ENCODE data around the gene ARFGAP3.

The ARFGAP3 gene

DNA sequence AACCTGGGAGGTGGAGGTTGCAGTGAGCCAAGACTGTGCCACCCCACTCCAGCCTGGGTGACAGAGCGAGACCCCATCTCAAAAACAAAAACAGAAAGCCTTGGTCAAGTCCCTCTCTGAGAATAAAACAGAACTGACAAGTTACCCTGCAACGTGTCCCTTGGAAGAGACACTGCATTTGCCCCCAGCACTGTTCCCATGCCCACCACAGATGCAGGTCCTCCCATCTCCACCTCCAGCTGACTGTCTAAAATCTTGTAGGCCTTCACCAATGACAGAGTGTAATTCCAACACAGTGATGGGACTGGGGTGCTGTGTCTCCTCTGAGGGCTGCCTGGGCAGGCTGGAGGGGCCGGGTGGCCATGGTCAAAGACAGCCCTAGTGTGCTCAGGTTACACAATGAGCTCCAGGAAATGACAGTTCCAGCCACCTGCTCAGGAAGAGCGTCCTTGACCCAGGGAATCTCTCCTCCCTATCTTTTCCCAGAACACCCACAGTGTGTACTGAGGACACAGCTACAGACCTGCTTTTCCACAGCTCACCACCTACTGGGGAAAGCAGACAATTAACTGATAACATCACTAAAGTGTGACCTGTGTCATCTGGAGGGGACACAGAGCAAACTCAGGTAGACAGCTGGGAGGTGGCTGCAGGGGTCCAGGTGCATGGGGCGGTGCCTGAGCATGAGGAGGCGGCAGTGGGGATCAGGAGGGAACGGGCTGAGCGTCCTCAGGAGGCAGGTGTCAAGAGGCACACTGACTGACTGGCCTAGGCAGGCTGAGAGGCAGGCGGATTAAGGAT, 56.4 kb downstream of the ARFGAP3 start:
- ChIA-PET POLR2A (interaction anchor here (1.2 kb wide), 1 partner anchor 214 kb away, joined by 4 read pairs; no protein-coding TSS in a partner anchor), CTCF (interaction anchor here (1.1 to 2.1 kb wide), 4 partner anchors 21 to 179 kb away, joined by 3 to 7 read pairs (median 4); no protein-coding TSS in a partner anchor)
- Histone ChIP-seq H3K27ac (ENCODE audit: extremely low read depth, low read depth, low read length) (no peak overlapping the region), H3K36me3 (ENCODE audit: control insufficient read depth in 2 of 2, insufficient read depth in 1 of 2, low read length in 2 of 2) (peaks cover 7 to 66% of the 10 kb centered on the region in 2 experiments; a peak in 2 of 3 replicates), H3K9me3 (ENCODE audit: control insufficient read depth, insufficient read depth, low read depth, low read length) (no peaks in the 10 kb centered on the region), H3K4me1 (ENCODE audit: control insufficient read depth, insufficient read depth, low read length) (no peaks in the 10 kb centered on the region), H3K4me3 (ENCODE audit: low read depth, low read length) (no peak overlapping the region)
- peak; percentile 56 for TF ChIP-seq ZIC2 (tag by site-specific recombination; IDR thresholded peaks at IDR 0.05)
- TF ChIP-seq ZNF157 (tag by site-specific recombination; IDR thresholded peaks at IDR 0.05), result no peak

- TF ChIP-seq ZNF362 (tag by site-specific recombination; IDR thresholded peaks at IDR 0.05), result no peak
- TF ChIP-seq TRIM28 (IDR thresholded peaks at IDR 0.05; ENCODE audit: borderline replicate concordance, low read length), result no peak
- no peak for TF ChIP-seq ZNF529 (tag by site-specific recombination; IDR thresholded peaks at IDR 0.05; ENCODE audit: insufficient replicate concordance)
- no peak for TF ChIP-seq ZNF335 (tag by site-specific recombination; conservative IDR thresholded peaks at IDR 0.05)
- TF ChIP-seq ZNF394 (tag by site-specific recombination; IDR thresholded peaks at IDR 0.05; ENCODE audit: borderline replicate concordance), result peak; percentile 32; the same call in 1 of the 2 replicates
- TF ChIP-seq SP2 (tag by site-specific recombination; IDR thresholded peaks at IDR 0.05), result peak; percentile 31
- no peak for TF ChIP-seq GLI4 (tag by site-specific recombination; IDR thresholded peaks at IDR 0.05)
- no peak for TF ChIP-seq SP3 (tag by site-specific recombination; IDR thresholded peaks at IDR 0.05)
- TF ChIP-seq GLIS1 (tag by site-specific recombination; IDR thresholded peaks at IDR 0.05), result no peak
- no peak for TF ChIP-seq ZNF169 (tag by site-specific recombination; IDR thresholded peaks at IDR 0.05)
- TF ChIP-seq ZNF488 (tag by site-specific recombination; IDR thresholded peaks at IDR 0.05), result no peak
- no peaks in the 10 kb centered on the region for H3K9me3 ChIP-seq (ENCODE audit: control insufficient read depth, insufficient read depth, low read depth, low read length)
- H3K4me3 ChIP-seq (ENCODE audit: low read depth, low read length), result no peak overlapping the region
- CTCF ChIA-PET, result interaction anchor here (0.7 to 2.1 kb wide), 4 partner anchors 20 to 179 kb away, joined by 3 to 7 read pairs (median 4); no protein-coding TSS in a partner anchor
- H3K36me3 ChIP-seq (ENCODE audit: control insufficient read depth in 2 of 2, insufficient read depth in 1 of 2, low read length in 2 of 2), result peaks cover 3 to 64% of the 10 kb centered on the region in 2 experiments; a peak in 2 of 3 replicates
- POLR2A ChIA-PET, result interaction anchor here (0.5 to 1.2 kb wide), 2 partner anchors 10 to 215 kb away, joined by 4 to 6 read pairs; no protein-coding TSS in a partner anchor
- no peaks in the 10 kb centered on the region for H3K4me1 ChIP-seq (ENCODE audit: control insufficient read depth, insufficient read depth, low read length)
- no peak overlapping the region for H3K27ac ChIP-seq (ENCODE audit: extremely low read depth, low read depth, low read length)
Measured at GRCh38 chr22:42799461-42800405, 57.3 kb downstream of the ARFGAP3 start.

DNA sequence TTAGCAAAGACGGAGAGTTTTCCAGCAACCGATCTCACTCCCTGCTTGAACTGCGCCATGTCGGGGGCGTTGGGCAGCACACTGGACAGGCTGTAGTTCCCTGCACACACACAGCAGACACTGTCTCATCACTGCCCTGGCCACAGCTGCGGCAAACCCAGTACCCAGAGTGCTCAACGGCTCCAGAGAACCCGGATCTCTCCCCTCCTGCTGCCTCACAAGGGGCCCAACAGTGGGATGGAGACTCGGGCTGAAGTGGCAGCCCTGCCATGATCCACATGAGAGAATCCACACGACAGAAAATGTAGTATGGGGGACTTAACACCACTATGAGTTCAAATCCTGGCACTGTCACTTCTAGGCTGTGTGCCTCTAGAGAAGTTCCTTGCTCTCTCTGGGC, 58.0 kb downstream of the ARFGAP3 start:
- Histone ChIP-seq H3K36me3 (ENCODE audit: control insufficient read depth in 2 of 2, insufficient read depth in 1 of 2, low read length in 2 of 2) (peaks cover 0 to 64% of the 10 kb centered on the region in 2 experiments; a peak in 2 of 3 replicates), H3K4me3 (ENCODE audit: low read depth, low read length) (no peak overlapping the region), H3K9me3 (ENCODE audit: control insufficient read depth, insufficient read depth, low read depth, low read length) (no peaks in the 10 kb centered on the region), H3K4me1 (ENCODE audit: control insufficient read depth, insufficient read depth, low read length) (no peaks in the 10 kb centered on the region), H3K27ac (ENCODE audit: extremely low read depth, low read depth, low read length) (no peak overlapping the region)
- ChIA-PET POLR2A (no interaction called here), CTCF (interaction anchor here (0.7 kb wide), 1 partner anchor 22 kb away, joined by 3 read pairs; no protein-coding TSS in a partner anchor)
- TF ChIP-seq ZNF19 (tag by site-specific recombination; IDR thresholded peaks at IDR 0.05; ENCODE audit: low read depth), result no peak
- TF ChIP-seq KLF9 (tag by site-specific recombination; IDR thresholded peaks at IDR 0.05; ENCODE audit: low read depth), result no peak
- TF ChIP-seq HOXA7 (CRISPR knock-in tag; IDR thresholded peaks at IDR 0.05; ENCODE audit: borderline replicate concordance), result no peak
- TF ChIP-seq EGR2 (tag by site-specific recombination; IDR thresholded peaks at IDR 0.05; ENCODE audit: low read depth), result no peak
- no peak for TF ChIP-seq KLF1 (tag by site-specific recombination; IDR thresholded peaks at IDR 0.05)
- no peak for TF ChIP-seq ZSCAN16 (tag by site-specific recombination; IDR thresholded peaks at IDR 0.05)
- TF ChIP-seq ZFP41 (tag by site-specific recombination; IDR thresholded peaks at IDR 0.05; ENCODE audit: borderline replicate concordance), result no peak
- TF ChIP-seq ZNF133 (tag by site-specific recombination; IDR thresholded peaks at IDR 0.05), result no peak
- TF ChIP-seq ZNF391 (tag by site-specific recombination; IDR thresholded peaks at IDR 0.05; ENCODE audit: borderline replicate concordance, low read depth), result no peak
- no peak for TF ChIP-seq ZNF221 (tag by site-specific recombination; IDR thresholded peaks at IDR 0.05; ENCODE audit: borderline replicate concordance)
- no peak for TF ChIP-seq WT1 (tag by site-specific recombination; IDR thresholded peaks at IDR 0.05)
- no peak for TF ChIP-seq ZNF24 (tag by site-specific recombination; IDR thresholded peaks at IDR 0.05)
- TF ChIP-seq ZNF660 (tag by site-specific recombination; IDR thresholded peaks at IDR 0.05), result no peak
- no peak for TF ChIP-seq ZBTB48 (tag by site-specific recombination; IDR thresholded peaks at IDR 0.05)
- no peak for TF ChIP-seq ZNF350 (tag by site-specific recombination; IDR thresholded peaks at IDR 0.05)
- no peak for TF ChIP-seq ZNF670 (tag by site-specific recombination; IDR thresholded peaks at IDR 0.05; ENCODE audit: low read depth)
- TF ChIP-seq KLF16 (tag by site-specific recombination; IDR thresholded peaks at IDR 0.05), result no peak
